Kidney (tissue), 14 donors: ENCODE measurements around the gene KLHDC7B. TPM values are rescaled to one million over a fixed set of nuclear protein-coding genes. Genes with fewer than 3 reads are reported as not detected.

ENCODE experiments used
- DNase-seq, 5 donors: peaks; one replicate each; pipeline ENCODE4 v3.0.0-alpha.2; 2013 to 2020
- FAIRE-seq: peaks from 2 replicates; lab custom pipeline; 2012; peaks lifted over from hg19 to GRCh38; lab: Jason Lieb, UNC
- H3K27ac ChIP-seq, 2 donors: one replicate each; pipeline ENCODE4 v1.7.0; 2013; ENCODE audit warnings: low read depth in 2 of 2, low read length in 2 of 2, inconsistent platforms in 1 of 2
- H3K27me3 ChIP-seq: one replicate; pipeline ENCODE4 v1.7.1; 2013; ENCODE audit warnings: low read length, inconsistent platforms; ENCODE audit not compliant: control insufficient read depth, insufficient read depth
- H3K36me3 ChIP-seq, 3 donors: one replicate each; pipeline versions ENCODE4 v1.7.0 to v1.7.1; 2013; ENCODE audit warnings: low read length in 3 of 3, control low read depth in 1 of 3, inconsistent platforms in 1 of 3; ENCODE audit not compliant: insufficient read depth in 3 of 3, control insufficient read depth in 2 of 3
- H3K4me1 ChIP-seq, 3 donors: one replicate each; pipeline versions ENCODE4 v1.7.0 to v1.7.1; 2013; ENCODE audit warnings: low read length in 3 of 3, inconsistent platforms in 1 of 3, low read depth in 1 of 3; ENCODE audit not compliant: control insufficient read depth in 2 of 3, insufficient read depth in 2 of 3
- H3K4me3 ChIP-seq, 3 donors: one replicate each; pipeline versions ENCODE4 v1.7.0 to v1.8.1; 2013; ENCODE audit warnings: low read length in 3 of 3, control low read depth in 1 of 3, inconsistent platforms in 1 of 3
- H3K9ac ChIP-seq, 3 donors: one replicate each; pipeline versions ENCODE4 v1.7.0 to v1.7.1; 2013; ENCODE audit warnings: low read length in 3 of 3, control low read depth in 1 of 3, inconsistent platforms in 1 of 3
- H3K9me3 ChIP-seq, 3 donors: one replicate each; pipeline versions ENCODE4 v1.7.0 to v1.7.1; 2013; ENCODE audit warnings: low read length in 3 of 3, control low read depth in 1 of 3, inconsistent platforms in 1 of 3; ENCODE audit not compliant: control insufficient read depth in 2 of 3, insufficient read depth in 1 of 3
- intact Hi-C: fragments of 100-400 bp; cut with DNase I; formaldehyde crosslinking; loops from one replicate; pipeline ENCODE4 v1.11.1; 2022
- polyA plus RNA-seq: library from polyadenylated mRNA; stranded (reverse); fragments of 350-450 nt; fragmentation: Illumina TruSeq; extraction: RNeasy Lipid Tissue Mini Kit (QIAGEN cat#74804); gene quantifications from one replicate; pipeline ENCODE4 v1.2.3, GENCODE V29; 2014; ENCODE audit warnings: low read depth, low replicate concordance; ENCODE audit not compliant: insufficient read depth
- total RNA-seq: library from RNA; stranded (reverse); fragmentation: NEBNext Ultra II Directional; extraction: Animal tissue kit (Norgen Biotek cat#: 25700); gene quantifications from one replicate; pipeline ENCODE4 v1.2.1, GENCODE V29; 2021
- TF ChIP-seq, protein P1 (sequence below): IDR thresholded peaks from 3 replicates; pipeline ENCODE4 v1.5.1; 2012; ENCODE audit warnings: mild to moderate bottlenecking, moderate library complexity, borderline replicate concordance; ENCODE audit not compliant: insufficient read depth; ENCODE audit errors: extremely low read depth
- donor health status: control.
- donor health status: control.
- donor health status: control.
- donor health status: control.
- donor health status: control.
- donor health status: DM: yes; HTN: yes; CAD: no.
- donor health status: Normal renal cell carcinoma (clear cell type).

Gene KLHDC7B
- total and polyA plus RNA-seq, 2 donors from 2014 or later = 1.4 to 16.1 TPM

DNA sequence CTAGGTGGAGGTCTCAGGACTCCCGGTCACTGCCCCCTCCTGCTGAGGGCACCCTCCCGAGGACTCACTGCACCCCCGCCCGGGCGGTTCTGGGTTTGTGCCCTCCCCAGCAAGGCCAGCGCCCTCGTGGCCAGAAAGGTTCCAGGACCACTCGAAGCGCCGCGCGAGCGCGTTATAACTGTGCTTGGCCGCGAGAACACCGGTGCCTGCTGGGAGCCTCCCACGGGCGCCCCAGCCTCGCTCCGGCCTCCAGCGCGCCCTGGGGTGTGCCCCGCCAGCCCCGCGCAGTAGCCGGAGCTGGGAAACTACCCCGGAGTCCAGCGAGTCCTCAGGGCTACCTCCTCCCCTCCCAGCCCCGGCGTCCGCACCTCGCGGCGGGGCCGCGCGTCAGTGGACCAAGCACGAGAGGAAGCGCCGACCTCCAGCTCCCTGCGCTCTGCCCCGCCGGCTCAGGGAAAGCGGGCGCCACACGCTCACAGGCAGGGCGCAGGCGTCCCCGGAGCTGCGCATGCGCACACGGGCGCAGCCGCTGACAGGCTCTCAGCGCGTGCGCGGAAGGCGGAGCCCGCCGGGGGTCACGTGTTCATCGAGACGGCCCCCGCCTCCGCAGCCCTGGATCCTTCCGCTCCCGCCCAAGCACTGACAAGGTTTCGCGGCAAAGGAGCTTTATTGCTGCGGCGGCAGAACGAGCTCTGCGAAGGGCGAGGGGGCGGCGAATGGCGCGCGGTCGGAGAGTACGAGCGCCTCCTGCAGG lies 20.4 kb upstream of the KLHDC7B start, which contains the start of gene SCO2:
SCO2 (minus strand) TSS at position 495 of the 754 bp plus-strand sequence. CDS start 1,187 bp downstream, outside the sequence.
- no peaks in the 10 kb centered on the region for H3K9me3 ChIP-seq
- peaks cover 2% of the 10 kb centered on the region for H3K27me3 ChIP-seq
- peak within 1 kb of the TSS; percentile 89 to 95 for H3K27ac ChIP-seq
- intact Hi-C loops = no loop called here
- H3K4me3 ChIP-seq = peak within 1 kb of the TSS; percentile 36 to 65 (median 52)
- H3K9ac ChIP-seq = peak within 1 kb of the TSS in 1 of 3 donors; percentile 61
- peaks cover 0 to 22% (median 11%) of the 10 kb centered on the region in 3 donors for H3K4me1 ChIP-seq
- TF ChIP-seq, protein P1, sequence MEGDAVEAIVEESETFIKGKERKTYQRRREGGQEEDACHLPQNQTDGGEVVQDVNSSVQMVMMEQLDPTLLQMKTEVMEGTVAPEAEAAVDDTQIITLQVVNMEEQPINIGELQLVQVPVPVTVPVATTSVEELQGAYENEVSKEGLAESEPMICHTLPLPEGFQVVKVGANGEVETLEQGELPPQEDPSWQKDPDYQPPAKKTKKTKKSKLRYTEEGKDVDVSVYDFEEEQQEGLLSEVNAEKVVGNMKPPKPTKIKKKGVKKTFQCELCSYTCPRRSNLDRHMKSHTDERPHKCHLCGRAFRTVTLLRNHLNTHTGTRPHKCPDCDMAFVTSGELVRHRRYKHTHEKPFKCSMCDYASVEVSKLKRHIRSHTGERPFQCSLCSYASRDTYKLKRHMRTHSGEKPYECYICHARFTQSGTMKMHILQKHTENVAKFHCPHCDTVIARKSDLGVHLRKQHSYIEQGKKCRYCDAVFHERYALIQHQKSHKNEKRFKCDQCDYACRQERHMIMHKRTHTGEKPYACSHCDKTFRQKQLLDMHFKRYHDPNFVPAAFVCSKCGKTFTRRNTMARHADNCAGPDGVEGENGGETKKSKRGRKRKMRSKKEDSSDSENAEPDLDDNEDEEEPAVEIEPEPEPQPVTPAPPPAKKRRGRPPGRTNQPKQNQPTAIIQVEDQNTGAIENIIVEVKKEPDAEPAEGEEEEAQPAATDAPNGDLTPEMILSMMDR = no peak
- DNase-seq (peak; percentile 97 to 99 (median 99)), FAIRE-seq (no peak)
- H3K36me3 ChIP-seq = peaks cover 0 to 7% (median 6%) of the 10 kb centered on the region in 3 donors

DNA sequence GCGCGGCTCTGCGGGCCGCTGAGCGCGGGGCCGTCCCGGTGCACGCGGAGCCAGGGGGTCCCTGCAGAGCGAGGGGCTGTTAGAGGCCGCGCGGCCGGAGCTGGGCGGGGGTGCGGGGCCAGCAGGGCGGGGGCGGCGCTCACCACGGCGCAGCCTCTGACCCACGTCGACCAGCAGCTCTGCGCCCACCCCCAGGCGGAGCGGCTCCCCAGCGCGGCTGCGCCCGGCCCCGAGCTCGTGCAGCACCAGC lies 19.9 kb upstream of the KLHDC7B start:
- Histone ChIP-seq H3K4me3 (peak overlapping the region in 2 of 3 donors; percentile 24 to 65), H3K4me1 (peaks cover 0 to 25% (median 11%) of the 10 kb centered on the region in 3 donors), H3K36me3 (peaks cover 0 to 7% (median 6%) of the 10 kb centered on the region in 3 donors), H3K27ac (peak overlapping the region; percentile 89 to 95), H3K27me3 (peaks cover 2% of the 10 kb centered on the region), H3K9me3 (no peaks in the 10 kb centered on the region), H3K9ac (no peak overlapping the region)
- TF ChIP-seq, protein P1 = peak; percentile 29
- DNase-seq = peak in 1 of 5 donors; percentile 91
- intact Hi-C loops = no loop called here
- FAIRE-seq = no peak

DNA sequence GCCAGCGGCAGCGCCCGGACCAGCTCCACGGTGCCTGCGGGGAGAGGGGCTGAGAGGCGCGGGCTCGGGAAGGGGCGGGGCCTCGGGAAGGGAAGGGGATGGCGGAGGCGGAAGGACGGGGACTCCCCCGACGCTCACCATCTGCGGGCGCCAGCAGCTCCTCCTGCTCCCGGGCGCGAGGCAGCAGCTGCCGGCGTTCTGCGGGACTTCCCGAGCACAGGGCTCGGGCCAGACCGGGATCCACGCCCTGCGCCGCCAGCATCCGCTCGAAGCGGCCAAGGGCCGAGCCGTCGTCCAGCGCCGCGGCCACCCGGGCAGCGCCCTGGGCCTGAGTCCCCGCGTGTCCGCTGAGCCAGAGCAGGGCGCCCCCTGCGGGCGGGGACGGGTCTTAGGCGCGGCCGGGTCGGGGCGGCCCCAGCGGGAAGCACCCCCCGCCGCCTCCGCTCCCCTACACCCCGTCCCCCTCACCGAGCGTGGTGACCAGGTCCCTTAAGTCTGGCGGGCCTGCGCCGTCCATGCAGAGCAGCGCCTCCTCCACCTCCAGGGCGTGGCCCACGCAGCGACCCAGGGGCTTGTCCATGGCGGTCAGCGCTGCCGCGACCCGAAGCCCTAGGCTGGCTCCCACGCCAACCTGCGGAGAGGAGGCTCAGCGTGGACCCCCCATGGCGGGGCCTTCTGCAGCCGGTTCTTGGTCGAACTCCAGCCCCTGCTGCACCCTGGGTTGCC lies 19.4 kb upstream of the KLHDC7B start:
- H3K9ac ChIP-seq = peak overlapping the region in 1 of 3 donors; percentile 58
- intact Hi-C loops = no loop called here
- FAIRE-seq (no peak), DNase-seq (peak; percentile 85 to 97 (median 87))
- TF ChIP-seq, protein P1 = peak; percentile 51
- H3K4me1 ChIP-seq = peaks cover 0 to 28% (median 11%) of the 10 kb centered on the region in 3 donors
- peaks cover 0 to 7% (median 6%) of the 10 kb centered on the region in 3 donors for H3K36me3 ChIP-seq
- H3K27me3 ChIP-seq = peaks cover 6% of the 10 kb centered on the region
- H3K9me3 ChIP-seq = no peaks in the 10 kb centered on the region
- H3K4me3 ChIP-seq = peak overlapping the region in 2 of 3 donors; percentile 52 to 65
- H3K27ac ChIP-seq = peak overlapping the region; percentile 89 to 95
